ENCODE results near the gene WNT10A.

- TF ChIP-seq CTCF (IDR thresholded peaks at IDR 0.05) (no peak), MXI1 (IDR thresholded peaks at IDR 0.05; ENCODE audit: low read depth, low read length) (no peak), RXRA (IDR thresholded peaks at IDR 0.05; ENCODE audit: borderline replicate concordance, low read depth) (no peak), JUND (IDR thresholded peaks at IDR 0.05) (no peak)
These were observed 7.1 kb upstream of the WNT10A start for GRCh38 chr2:218873359-218874194.

All from SK-N-SH (cell line).